BLaER1 treated with 17β-estradiol and CSF1 and Interleukin-3, amounts not matched to agents 10 nM and 100 nM (cell line): ENCODE data around the gene CD9.

Experiments used
- H3K27ac ChIP-seq, 11 experiments: shearing (Covaris generic); formaldehyde crosslinking; 2 replicates each; pipeline ENCODE4 v1.8.1; 2022
- H3K27me3 ChIP-seq, 11 experiments: shearing (Covaris generic); formaldehyde crosslinking; 2 replicates each; pipeline ENCODE4 v1.8.1; 2022
- H3K36me3 ChIP-seq, 11 experiments: shearing (Covaris generic); formaldehyde crosslinking; 2 replicates each; pipeline ENCODE4 v1.8.1; 2022
- H3K4me1 ChIP-seq, 10 experiments: shearing (Covaris generic); formaldehyde crosslinking; 2 replicates each; pipeline ENCODE4 v1.8.1; 2022
- H3K4me2 ChIP-seq, 11 experiments: shearing (Covaris generic); formaldehyde crosslinking; 2 replicates each; pipeline ENCODE4 v1.8.1; 2022
- H3K4me3 ChIP-seq, 10 experiments: shearing (Covaris generic); formaldehyde crosslinking; 2 replicates each; pipeline ENCODE4 v1.8.1; 2022
- H3K9ac ChIP-seq, 11 experiments: shearing (Covaris generic); formaldehyde crosslinking; 2 replicates each; pipeline ENCODE4 v1.8.1; 2022
- H3K9me3 ChIP-seq, 11 experiments: shearing (Covaris generic); formaldehyde crosslinking; replicated peaks in 1 of 11; 2 replicates each; pipeline ENCODE4 v1.8.1; 2022
- H4K20me1 ChIP-seq, 11 experiments: shearing (Covaris generic); formaldehyde crosslinking; 2 replicates each; pipeline ENCODE4 v1.8.1; 2022
- Cebpa-rat ChIP-seq, 11 experiments: shearing (Covaris generic); IDR thresholded peaks; 2 replicates each; pipeline ENCODE4 v1.8.1; 2022

Gene CD9

DNA sequence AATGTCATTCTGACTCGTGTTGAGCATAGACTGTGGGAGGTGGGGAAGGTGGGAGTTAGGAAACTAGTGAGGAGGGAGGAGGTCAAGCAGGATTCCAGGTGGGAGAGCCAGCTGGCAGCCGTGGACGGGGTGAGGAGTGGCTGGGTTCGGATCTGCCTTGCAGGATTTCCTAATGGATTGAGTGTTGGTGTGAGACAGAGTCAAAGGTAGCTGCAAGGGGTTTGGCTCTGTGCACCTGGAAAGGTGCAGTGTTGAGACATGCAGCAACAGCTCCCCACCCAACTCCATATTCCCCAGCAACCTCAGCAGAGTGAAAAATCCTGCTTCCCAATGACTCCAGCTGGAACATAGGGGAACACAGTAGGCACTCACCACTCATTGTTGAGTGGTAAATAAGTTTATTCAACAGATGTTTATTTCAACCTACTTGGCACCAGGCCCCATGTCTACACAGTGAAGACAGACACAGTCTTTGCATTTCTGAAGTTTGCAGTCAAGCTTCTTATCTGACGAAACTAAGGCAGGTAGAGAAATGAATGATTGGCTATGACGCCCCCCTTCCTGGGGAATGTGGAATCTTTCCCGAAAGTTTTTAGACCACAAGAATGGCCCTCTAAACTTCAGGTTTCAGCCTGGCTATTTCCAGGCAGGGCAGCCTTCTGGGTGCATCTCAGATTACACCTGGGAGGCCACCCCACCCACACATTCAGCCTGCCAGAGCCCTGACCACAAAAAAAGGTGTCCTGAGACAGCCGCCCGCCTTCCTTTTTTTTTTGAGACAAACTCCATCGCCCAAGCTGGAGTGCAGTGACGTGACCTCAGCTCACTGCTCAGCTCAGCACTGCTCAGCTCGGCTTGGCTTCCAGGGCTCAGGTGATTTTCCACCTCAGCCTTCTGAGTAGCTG, 72.4 kb downstream of the CD9 start:
- no peaks in the 10 kb centered on the region for H3K9me3 ChIP-seq
- no peaks in the 10 kb centered on the region for H4K20me1 ChIP-seq
- no peaks in the 10 kb centered on the region for H3K27me3 ChIP-seq
- H3K27ac ChIP-seq: no peak overlapping the region
- H3K36me3 ChIP-seq: no peaks in the 10 kb centered on the region
- H3K4me2 ChIP-seq: peak overlapping the region in 8 of 11 experiments; percentile 4 to 55 (median 44); a peak in 13 of 22 replicates
- no peak for TF ChIP-seq Cebpa-rat (IDR thresholded peaks at IDR 0.05)
- peaks cover 13 to 34% (median 30%) of the 10 kb centered on the region in 10 experiments for H3K4me1 ChIP-seq
- H3K9ac ChIP-seq: no peak overlapping the region
- no peak overlapping the region for H3K4me3 ChIP-seq

DNA sequence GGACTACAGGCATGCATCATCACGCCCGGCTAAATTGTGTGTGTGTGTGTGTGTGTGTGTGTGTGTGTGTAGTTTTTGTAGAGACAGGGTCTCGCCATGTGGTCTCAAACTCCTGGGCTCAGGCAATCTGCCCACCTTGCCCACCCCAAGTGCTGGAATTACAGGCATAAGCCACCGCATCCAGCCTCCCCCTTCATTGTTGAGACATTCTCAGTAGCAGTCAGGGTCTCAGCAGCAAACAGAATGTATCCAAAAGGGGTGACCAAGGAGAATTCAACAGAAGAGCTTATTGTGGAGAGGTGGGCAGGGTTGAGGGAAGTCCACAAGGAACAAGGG, 73.0 kb downstream of the CD9 start:
- no peak for TF ChIP-seq Cebpa-rat (IDR thresholded peaks at IDR 0.05)
- Histone ChIP-seq H3K9me3 (no peaks in the 10 kb centered on the region), H3K4me3 (no peak overlapping the region), H3K27ac (no peak overlapping the region), H4K20me1 (no peaks in the 10 kb centered on the region), H3K36me3 (no peaks in the 10 kb centered on the region), H3K4me1 (peaks cover 18 to 36% (median 31%) of the 10 kb centered on the region in 10 experiments), H3K27me3 (no peaks in the 10 kb centered on the region), H3K4me2 (peak overlapping the region in 9 of 11 experiments; percentile 4 to 55 (median 43); a peak in 14 of 22 replicates), H3K9ac (no peak overlapping the region)

DNA sequence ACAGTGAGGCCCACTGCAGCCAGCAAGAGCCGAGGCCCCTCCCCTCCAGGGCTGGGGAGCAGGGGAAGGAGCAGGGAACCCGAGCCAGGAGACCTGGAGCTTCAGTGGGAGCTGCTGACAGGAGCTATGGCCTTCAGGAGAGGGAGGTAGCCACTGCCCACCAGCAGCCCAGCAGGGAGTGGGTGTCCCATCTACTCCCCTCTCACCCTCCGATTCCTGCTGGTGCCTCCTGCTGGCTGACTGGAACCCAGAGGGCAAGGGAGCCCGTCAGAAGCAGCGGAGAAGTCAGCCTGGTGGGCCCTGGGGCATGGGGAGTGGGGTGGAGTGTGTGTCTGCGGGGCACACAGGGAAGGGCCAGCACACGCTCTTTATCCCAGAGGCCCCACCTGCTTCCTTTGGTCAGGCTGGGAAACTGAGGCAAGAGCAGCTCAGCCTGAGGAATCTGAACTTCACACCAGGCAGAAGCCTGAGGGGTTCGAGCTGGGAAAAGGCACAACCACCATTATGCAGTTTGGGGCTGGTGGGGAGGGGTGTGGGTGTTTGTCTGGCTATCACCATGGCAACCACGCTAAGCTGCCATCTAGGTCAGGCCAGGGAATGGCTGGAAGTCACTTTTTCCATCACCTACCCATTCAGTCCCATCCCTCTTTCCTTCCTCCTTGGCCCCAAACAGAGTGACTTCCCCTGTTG, 73.5 kb downstream of the CD9 start:
- Histone ChIP-seq H3K4me1 (peaks cover 20 to 36% (median 34%) of the 10 kb centered on the region in 10 experiments), H3K9me3 (no peaks in the 10 kb centered on the region), H3K9ac (no peak overlapping the region), H3K36me3 (no peaks in the 10 kb centered on the region), H4K20me1 (no peaks in the 10 kb centered on the region), H3K4me3 (no peak overlapping the region), H3K4me2 (peak overlapping the region in 10 of 11 experiments; percentile 4 to 55 (median 32); a peak in 13 of 22 replicates), H3K27ac (no peak overlapping the region), H3K27me3 (no peaks in the 10 kb centered on the region)
- no peak for TF ChIP-seq Cebpa-rat (IDR thresholded peaks at IDR 0.05)

DNA sequence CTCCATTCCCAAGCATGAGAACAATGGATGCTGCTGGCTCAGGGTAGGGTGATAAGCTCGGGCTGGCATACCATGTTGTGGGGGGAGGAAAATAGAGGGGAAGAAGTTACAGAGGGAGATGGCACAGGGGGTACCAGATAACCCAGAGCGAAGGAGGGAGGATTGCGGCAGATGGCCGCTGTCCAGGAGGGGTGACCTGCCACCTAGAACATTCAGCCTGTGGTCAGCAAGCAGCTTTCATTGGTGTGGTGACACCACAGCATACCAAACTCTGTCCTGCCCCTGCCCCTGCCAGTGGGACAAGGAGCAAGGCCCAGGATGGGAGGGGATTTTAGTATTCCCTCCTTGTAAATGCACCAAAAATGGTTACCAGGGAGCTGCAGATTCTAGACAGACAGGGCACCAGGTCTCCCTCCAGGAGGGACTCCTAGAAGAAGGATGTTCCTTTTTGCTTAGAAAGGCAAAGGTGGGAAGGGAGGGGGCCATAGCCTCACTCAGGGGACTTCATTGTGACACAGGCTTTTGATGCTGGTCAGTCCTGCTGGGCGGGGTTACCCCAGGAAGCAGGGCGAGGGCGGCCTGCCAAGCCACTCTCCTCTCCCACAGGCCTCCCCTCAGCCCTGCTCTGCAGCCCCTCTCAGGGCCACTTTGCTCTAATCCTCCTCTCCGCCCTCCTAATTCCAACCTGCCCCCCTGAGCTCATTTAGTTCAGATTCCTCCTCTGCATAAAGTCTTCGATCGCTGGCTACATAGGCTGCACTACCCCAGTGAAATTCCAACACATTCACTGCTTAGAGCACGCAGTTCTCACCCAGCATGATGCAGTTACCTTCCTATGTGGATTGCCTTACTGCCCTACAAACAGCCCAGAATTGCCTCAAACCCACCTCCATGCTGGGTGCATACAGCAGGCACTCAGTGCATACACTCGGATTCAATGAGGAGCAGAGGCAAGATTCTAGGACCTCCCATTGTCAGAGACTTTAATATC, 74.3 kb downstream of the CD9 start:
- no peak overlapping the region for H3K27ac ChIP-seq

DNA sequence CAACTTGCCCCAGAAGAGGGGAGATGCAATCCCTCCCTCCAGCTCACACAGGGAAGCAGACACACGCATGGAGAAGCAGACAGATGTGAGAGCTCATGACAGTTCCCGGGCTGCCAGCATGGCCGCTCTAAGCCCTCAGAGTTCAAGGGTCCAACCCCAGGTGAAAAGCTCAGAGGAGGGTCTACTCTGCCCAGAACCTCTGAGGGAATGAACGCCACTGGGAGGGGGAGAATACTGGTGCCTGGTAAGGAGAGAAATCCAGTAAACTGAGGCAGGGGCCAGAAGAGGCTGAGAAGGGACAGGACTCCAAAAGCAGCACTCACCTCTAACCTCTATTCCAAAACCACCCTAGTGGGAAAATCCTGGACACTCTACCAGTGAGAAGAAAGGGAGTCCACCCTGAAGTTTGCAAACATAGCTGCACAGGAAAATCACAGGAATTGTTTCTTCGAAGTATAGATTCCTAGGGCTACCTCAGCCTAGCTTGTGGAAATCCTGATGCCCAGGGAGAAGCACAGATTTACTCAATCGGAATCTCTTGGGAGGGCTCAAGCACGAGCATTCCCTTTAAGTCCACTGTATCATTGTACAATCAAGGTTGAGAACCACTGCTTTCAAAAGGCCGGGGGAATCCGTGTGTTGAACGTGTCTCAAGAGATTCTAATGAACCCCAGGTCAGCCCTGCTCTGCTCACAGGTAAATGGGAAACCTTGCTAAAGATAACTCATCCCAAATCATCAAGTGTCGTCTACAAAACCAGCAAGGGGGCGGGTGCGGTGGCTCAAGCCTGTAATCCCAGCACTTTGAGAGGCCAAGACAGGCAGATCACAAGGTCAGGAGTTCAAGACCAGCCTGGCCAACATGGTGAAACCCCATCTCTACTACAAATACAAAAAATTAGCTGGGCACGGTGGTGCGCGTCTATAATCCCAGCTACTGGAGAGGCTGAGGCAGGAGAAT, 76.0 kb downstream of the CD9 start:
- Histone ChIP-seq H3K4me1 (peaks cover 44 to 61% (median 58%) of the 10 kb centered on the region in 10 experiments), H4K20me1 (no peaks in the 10 kb centered on the region), H3K27me3 (no peaks in the 10 kb centered on the region), H3K4me2 (no peak overlapping the region), H3K36me3 (no peaks in the 10 kb centered on the region), H3K4me3 (no peak overlapping the region), H3K9me3 (no peaks in the 10 kb centered on the region), H3K9ac (no peak overlapping the region), H3K27ac (no peak overlapping the region)
- no peak for TF ChIP-seq Cebpa-rat (IDR thresholded peaks at IDR 0.05)

More for the DNA sequence above, 74.3 kb downstream of the CD9 start:
- Histone ChIP-seq H3K9me3 (no peaks in the 10 kb centered on the region), H3K27me3 (no peaks in the 10 kb centered on the region), H3K4me2 (peak overlapping the region in 10 of 11 experiments; percentile 3 to 55 (median 24); a peak in 15 of 22 replicates), H3K4me1 (peaks cover 27 to 44% (median 41%) of the 10 kb centered on the region in 10 experiments), H4K20me1 (no peaks in the 10 kb centered on the region), H3K4me3 (no peak overlapping the region), H3K9ac (no peak overlapping the region), H3K36me3 (no peaks in the 10 kb centered on the region)
- TF ChIP-seq Cebpa-rat (IDR thresholded peaks at IDR 0.05): no peak

DNA sequence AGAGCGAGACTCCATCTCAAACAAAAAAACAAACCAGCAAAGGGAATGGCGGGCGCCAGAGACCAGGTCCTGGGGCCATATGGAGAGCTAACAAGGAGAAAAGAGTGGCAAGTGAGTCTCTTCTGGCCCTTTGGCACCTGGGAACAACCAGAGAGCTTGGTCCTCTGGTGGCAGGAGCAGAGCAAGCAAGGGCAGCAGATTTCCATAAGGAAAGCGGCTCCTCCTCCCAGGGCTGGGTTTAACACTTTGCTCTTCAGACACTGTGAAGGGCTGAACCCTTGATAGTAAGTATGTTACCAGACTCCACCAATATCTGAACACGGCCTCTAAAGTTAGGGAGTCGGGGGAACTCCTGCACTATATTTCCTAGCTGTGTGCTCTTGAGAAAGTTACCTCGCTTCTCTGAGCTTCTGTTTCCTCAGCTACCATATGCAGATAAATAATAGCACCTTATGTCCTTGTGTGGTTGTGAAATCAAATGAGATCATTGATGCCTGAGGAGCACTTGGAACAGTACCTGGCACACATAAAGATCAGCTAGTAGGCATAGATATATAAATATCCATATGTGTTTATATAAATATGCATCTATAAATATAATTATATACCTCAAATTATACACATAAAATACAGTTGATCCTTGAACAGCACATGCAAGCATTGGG, 76.9 kb downstream of the CD9 start:
- Histone ChIP-seq H3K4me3 (no peak overlapping the region), H3K36me3 (no peaks in the 10 kb centered on the region), H3K9me3 (no peaks in the 10 kb centered on the region), H3K4me2 (peak overlapping the region in 1 of 11 experiments; percentile 88; a peak in 1 of 22 replicates), H4K20me1 (no peaks in the 10 kb centered on the region), H3K9ac (no peak overlapping the region), H3K4me1 (peaks cover 46 to 69% (median 65%) of the 10 kb centered on the region in 10 experiments), H3K27ac (no peak overlapping the region), H3K27me3 (no peaks in the 10 kb centered on the region)
- no peak for TF ChIP-seq Cebpa-rat (IDR thresholded peaks at IDR 0.05)

DNA sequence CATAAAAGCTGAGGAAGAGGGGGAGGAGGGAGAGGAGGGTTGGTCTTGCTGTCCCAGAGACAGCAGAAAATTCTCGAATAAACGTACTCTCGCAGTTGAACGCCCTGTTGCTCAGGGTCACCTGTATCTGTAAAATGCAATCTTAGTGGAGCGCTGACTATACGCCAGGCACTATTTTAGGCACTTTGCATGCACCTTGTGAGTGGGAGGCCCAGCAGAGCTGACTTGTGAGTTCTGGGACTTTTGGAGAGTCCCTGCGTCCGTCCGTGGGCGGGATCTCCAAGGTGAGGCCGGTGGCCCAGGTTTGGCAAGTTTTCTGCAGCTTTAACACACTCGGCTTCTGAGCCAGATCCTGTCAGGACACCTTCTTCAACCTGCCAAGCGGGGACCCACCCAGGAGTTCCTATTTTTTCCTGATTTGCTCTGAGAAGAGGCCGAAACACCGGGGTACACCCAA, 77.8 kb downstream of the CD9 start:
- peak overlapping the region; percentile 80 to 91 (median 88) for H3K27ac ChIP-seq
- no peaks in the 10 kb centered on the region for H3K27me3 ChIP-seq
- peak overlapping the region; percentile 53 to 74 (median 66) for H3K4me3 ChIP-seq
- peak overlapping the region; percentile 88 to 99 (median 96) for H3K4me2 ChIP-seq
- H3K9me3 ChIP-seq: no peaks in the 10 kb centered on the region
- H3K9ac ChIP-seq: peak overlapping the region; percentile 81 to 92 (median 87)
- H3K36me3 ChIP-seq: no peaks in the 10 kb centered on the region
- H3K4me1 ChIP-seq: peaks cover 46 to 63% (median 60%) of the 10 kb centered on the region in 10 experiments
- no peaks in the 10 kb centered on the region for H4K20me1 ChIP-seq
- no peak for TF ChIP-seq Cebpa-rat (IDR thresholded peaks at IDR 0.05)
